Mucosa of descending colon (tissue), 3 donors: ENCODE measurements around the gene PLGRKT. TPM values are rescaled to one million over a fixed set of nuclear protein-coding genes. Genes with fewer than 3 reads are reported as not detected.
A peak's percentile ranks its signal among the peaks of the same experiment; 100 is the strongest.

Experiments used
- ATAC-seq: fragments of 200-7000 bp; cut with Tn5 transposase; one replicate; pipeline ENCODE4 v1.9.1; 2020; ENCODE audit warnings: mild to moderate bottlenecking, moderate library complexity
- DNase-seq, 3 donors: peaks; one replicate each; pipeline ENCODE4 v3.0.0-alpha.2; 2020
- H3K36me3 ChIP-seq: fragments of 200-600 bp; one replicate; pipeline ENCODE4 v1.8.0; 2021; ENCODE audit warnings: low read depth, mild to moderate bottlenecking
- H3K4me1 ChIP-seq: fragments of 200-600 bp; one replicate; pipeline ENCODE4 v1.8.0; 2021; ENCODE audit warnings: low read depth, mild to moderate bottlenecking
- H3K4me3 ChIP-seq: fragments of 200-600 bp; one replicate; pipeline ENCODE4 v1.8.0; 2021; ENCODE audit warnings: mild to moderate bottlenecking
- H3K9me3 ChIP-seq: fragments of 200-600 bp; one replicate; pipeline ENCODE4 v1.8.0; 2021; ENCODE audit warnings: mild to moderate bottlenecking
- intact Hi-C, 2 donors: fragments of 100-400 bp; cut with DNase I in 1 of 2; cut with micrococcal nuclease in 1 of 2; formaldehyde crosslinking; loops; one replicate each; pipeline versions ENCODE4 v1.11.0 to v1.11.1; 2022; cut with DNase I, micrococcal nuclease
- total RNA-seq, 3 donors: library from RNA; stranded (reverse); fragmentation: NEBNext Ultra II Directional in 2 of 3; extraction: Animal tissue kit (Norgen Biotek cat#: 25700) in 2 of 3; gene quantifications; one replicate each; pipeline versions ENCODE4 v1.2.1 to v1.2.4, GENCODE V29; 2021 to 2023
- TF ChIP-seq, protein P1 (sequence below): fragments of 200-600 bp; IDR thresholded peaks from one replicate; pipeline ENCODE4 v1.8.0; 2022; ENCODE audit warnings: antibody characterized with exemption, mild to moderate bottlenecking
- donor health status: DM: no; HTN: no; CAD: no; lungs with moderate emphysema.
- donor health status: DM: no; HTN: no; CAD: no.
- donor health status: DM: no; HTN: yes; CAD: no.

PLGRKT gene
- total RNA-seq, 3 donors from 2014 or later: 34.0 to 67.1 (median 53.0) TPM

DNA sequence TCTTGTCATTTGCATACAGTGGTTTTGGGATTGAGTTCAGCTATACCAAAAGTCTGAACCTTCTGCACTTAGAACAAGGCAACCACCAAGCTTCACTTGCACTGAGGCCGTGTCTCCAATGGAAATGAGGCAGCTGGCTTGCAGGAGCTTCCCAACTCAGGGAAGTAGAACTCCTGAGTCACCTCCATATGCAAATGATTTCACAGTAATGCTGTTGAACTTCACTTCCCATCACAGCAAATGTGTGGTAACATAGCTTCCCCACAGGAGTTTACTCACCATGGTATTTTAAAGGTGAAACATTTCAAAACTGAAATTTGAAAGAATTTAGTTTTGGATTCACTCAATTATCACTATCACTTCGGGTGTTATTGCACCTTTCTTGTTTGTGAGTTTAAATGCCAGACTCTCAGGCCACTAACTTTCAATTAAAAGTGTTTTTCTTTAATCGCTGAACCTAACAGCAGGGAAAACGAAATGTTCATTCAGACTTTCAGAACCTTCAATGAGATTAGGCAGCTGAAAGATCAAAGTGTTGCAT is 21.6 kb upstream of the PLGRKT start:
- intact Hi-C loops: loop anchor here in 1 of 2 donors (10.0 kb wide), 1 partner anchor 135 kb away; no protein-coding TSS in a partner anchor
- DNase-seq (no peak), ATAC-seq (peak; percentile 54)
- Histone ChIP-seq H3K36me3 (no peaks in the 10 kb centered on the region), H3K4me3 (no peak overlapping the region), H3K4me1 (no peaks in the 10 kb centered on the region), H3K9me3 (no peaks in the 10 kb centered on the region)
- TF ChIP-seq, protein P1, sequence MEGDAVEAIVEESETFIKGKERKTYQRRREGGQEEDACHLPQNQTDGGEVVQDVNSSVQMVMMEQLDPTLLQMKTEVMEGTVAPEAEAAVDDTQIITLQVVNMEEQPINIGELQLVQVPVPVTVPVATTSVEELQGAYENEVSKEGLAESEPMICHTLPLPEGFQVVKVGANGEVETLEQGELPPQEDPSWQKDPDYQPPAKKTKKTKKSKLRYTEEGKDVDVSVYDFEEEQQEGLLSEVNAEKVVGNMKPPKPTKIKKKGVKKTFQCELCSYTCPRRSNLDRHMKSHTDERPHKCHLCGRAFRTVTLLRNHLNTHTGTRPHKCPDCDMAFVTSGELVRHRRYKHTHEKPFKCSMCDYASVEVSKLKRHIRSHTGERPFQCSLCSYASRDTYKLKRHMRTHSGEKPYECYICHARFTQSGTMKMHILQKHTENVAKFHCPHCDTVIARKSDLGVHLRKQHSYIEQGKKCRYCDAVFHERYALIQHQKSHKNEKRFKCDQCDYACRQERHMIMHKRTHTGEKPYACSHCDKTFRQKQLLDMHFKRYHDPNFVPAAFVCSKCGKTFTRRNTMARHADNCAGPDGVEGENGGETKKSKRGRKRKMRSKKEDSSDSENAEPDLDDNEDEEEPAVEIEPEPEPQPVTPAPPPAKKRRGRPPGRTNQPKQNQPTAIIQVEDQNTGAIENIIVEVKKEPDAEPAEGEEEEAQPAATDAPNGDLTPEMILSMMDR: no peak

DNA sequence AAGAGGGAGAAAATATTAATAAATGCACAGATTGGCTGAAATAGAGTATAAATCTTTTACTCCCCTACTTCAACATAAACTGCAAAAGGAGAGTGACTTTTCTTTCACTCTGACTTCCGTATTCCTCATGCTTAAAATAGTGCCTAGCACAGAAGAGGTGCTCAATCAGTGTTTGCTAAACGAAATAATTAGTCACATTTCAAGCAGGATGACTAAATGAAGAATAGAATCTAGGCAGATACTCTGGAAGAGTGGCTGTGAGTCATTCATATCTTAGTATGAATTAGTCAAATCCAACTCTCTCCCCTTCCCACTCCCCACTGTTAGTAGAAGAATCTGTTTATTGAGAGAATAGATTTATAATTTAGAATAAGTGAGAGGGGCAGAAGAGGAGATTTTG is 17.5 kb upstream of the PLGRKT start:
- H3K9me3 ChIP-seq: no peaks in the 10 kb centered on the region
- H3K4me1 ChIP-seq: peaks cover 4% of the 10 kb centered on the region
- ATAC-seq (no peak), DNase-seq (no peak)
- H3K4me3 ChIP-seq: no peak overlapping the region
- H3K36me3 ChIP-seq: no peaks in the 10 kb centered on the region
- intact Hi-C loops: loop anchor here in 1 of 2 donors (10.0 kb wide), 1 partner anchor 140 kb away; no protein-coding TSS in a partner anchor
- TF ChIP-seq, protein P1: no peak

DNA sequence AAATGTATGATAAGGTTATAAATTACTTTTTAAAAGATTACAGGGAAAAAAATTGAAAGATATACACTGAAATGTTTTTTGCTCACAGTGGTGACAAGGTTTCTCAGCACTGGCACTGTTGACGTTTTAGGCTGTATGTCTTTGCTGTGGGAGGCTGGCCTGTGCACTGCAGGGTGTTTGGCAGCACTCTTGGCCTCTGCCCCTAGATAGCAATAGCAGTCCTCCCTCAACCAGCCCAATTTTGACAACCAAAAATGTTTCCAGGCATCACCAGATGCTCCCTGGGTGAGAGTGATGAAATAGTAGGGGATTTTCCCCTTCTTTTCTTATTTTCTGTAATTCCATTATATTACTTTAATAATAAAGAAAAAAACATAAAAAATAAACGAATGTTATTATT is 15.9 kb upstream of the PLGRKT start:
- no peak for ATAC-seq
- no peak for DNase-seq
- intact Hi-C loops: loop anchor here in 1 of 2 donors (10.0 kb wide), 1 partner anchor 141 kb away; no protein-coding TSS in a partner anchor
- Histone ChIP-seq H3K4me1 (peaks cover 9% of the 10 kb centered on the region), H3K36me3 (no peaks in the 10 kb centered on the region), H3K9me3 (no peaks in the 10 kb centered on the region), H3K4me3 (no peak overlapping the region)
- TF ChIP-seq, protein P1: no peak

DNA sequence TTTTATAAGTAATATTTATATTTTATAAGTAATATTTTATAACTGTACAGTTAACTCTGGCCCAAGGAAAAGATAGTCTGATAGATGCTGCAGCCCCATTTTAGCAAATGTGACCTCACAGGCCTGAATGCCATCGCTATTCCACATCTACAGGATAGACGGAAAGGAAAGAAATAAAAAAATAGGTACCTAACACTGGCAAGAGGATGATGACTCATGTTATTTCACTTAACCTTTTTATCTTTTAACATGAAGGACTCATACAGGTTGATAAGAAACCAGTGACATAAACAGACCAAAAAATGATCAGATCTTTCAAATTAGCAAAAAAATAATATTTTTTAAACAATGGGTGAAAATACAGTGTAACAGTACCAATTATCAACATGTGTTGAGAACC is 15.3 kb upstream of the PLGRKT start:
- Histone ChIP-seq H3K4me1 (peaks cover 9% of the 10 kb centered on the region), H3K4me3 (no peak overlapping the region), H3K9me3 (no peaks in the 10 kb centered on the region), H3K36me3 (no peaks in the 10 kb centered on the region)
- DNase-seq: no peak
- intact Hi-C loops: loop anchor here in 1 of 2 donors (10.0 kb wide), 1 partner anchor 142 kb away; no protein-coding TSS in a partner anchor
- TF ChIP-seq, protein P1: no peak
- no peak for ATAC-seq

DNA sequence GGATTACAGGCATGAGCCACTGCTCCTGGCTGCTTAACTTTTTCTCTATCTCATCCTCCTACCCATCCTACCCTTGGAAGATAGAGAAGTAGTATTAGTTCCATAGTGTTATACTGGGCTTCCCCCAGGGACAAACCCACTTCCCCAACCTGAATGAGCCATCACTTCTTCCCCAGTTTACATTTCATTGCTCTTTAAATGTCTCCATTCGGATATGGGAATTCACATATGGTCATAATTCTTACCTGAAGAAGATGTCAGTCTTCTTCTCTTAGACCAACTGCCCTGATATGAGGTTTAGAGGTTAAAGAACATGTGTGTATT is 14.5 kb upstream of the PLGRKT start:
- Histone ChIP-seq H3K4me3 (no peak overlapping the region), H3K36me3 (no peaks in the 10 kb centered on the region), H3K9me3 (no peaks in the 10 kb centered on the region), H3K4me1 (peaks cover 9% of the 10 kb centered on the region)
- DNase-seq (no peak), ATAC-seq (no peak)
- TF ChIP-seq, protein P1: no peak
- intact Hi-C loops: loop anchor here in 1 of 2 donors (10.0 kb wide), 1 partner anchor 143 kb away; no protein-coding TSS in a partner anchor
